HepG2 (cell line): ENCODE measurements around the gene DPM1. TPM values are rescaled to one million over a fixed set of nuclear protein-coding genes. Genes with fewer than 3 reads are reported as not detected.

Experiments
- ATAC-seq: fragments of 200-7000 bp; cut with Tn5 transposase; 3 replicates; pipeline ENCODE4 v1.9.1; 2020; ENCODE audit warnings: mild to moderate bottlenecking, moderate library complexity
- BruUV-seq: library from RNA; stranded (reverse); fragments of 400-500 nt; replicated peaks from 2 replicates; lab custom pipeline; 2021; lab: Mats Ljungman, UMichigan
- CTCF ChIA-PET: fragments of 300-600 bp; formaldehyde crosslinking; extraction: SDS; loops from one replicate; lab custom pipeline; 2021; ENCODE audit warnings: low total read pairs, inconsistent platforms, low intra/inter-chr PET ratio; lab: Yijun Ruan, JAX
- POLR2A ChIA-PET: fragments of 350-600 bp; sonication (Branson Sonifier 250); formaldehyde crosslinking; loops from one replicate; lab custom pipeline; 2020; ENCODE audit warnings: antibody characterized with exemption, inconsistent platforms; lab: Yijun Ruan, JAX
- DNase-seq: peaks from one replicate; pipeline ENCODE4 v3.0.0-alpha.2; 2015; ENCODE audit warnings: low spot score
- FAIRE-seq: peaks from 3 replicates; lab custom pipeline; 2011; peaks lifted over from hg19 to GRCh38; lab: Jason Lieb, UNC
- H2AFZ ChIP-seq: one replicate; pipeline ENCODE4 v1.6.1; 2011; ENCODE audit warnings: low read length, inconsistent platforms
- H3K27ac ChIP-seq: fragments of 300-600 bp; 3 replicates; pipeline ENCODE4 v1.8.0; 2011; ENCODE audit warnings: mixed run types, mild to moderate bottlenecking, mixed read lengths, low read length, inconsistent platforms; ENCODE audit not compliant: insufficient read depth; ENCODE audit errors: extremely low read length
- H3K27me3 ChIP-seq, 2 experiments: fragments of 200-600 bp in 1 of 2; 2 replicates in 1 of 2; 3 replicates in 1 of 2; pipeline versions ENCODE4 v1.6.0 to v1.8.0; 2011; ENCODE audit warnings: low read length in 2 of 2, mild to moderate bottlenecking in 2 of 2, moderate library complexity in 2 of 2, inconsistent platforms in 1 of 2; ENCODE audit not compliant: insufficient read depth in 2 of 2, control insufficient read depth in 1 of 2
- H3K36me3 ChIP-seq, 2 experiments: fragments of 200-600 bp in 1 of 2; replicated peaks in 1 of 2; 2 replicates in 1 of 2; 3 replicates in 1 of 2; pipeline versions ENCODE4 v1.5.1 to v1.8.0; 2011; ENCODE audit warnings: low read length in 2 of 2, inconsistent platforms in 1 of 2; ENCODE audit not compliant: insufficient read depth in 2 of 2, control insufficient read depth in 1 of 2
- H3K4me1 ChIP-seq: 2 replicates; pipeline ENCODE4 v1.5.1; 2012; ENCODE audit warnings: low read length, inconsistent platforms; ENCODE audit not compliant: insufficient read depth
- H3K4me2 ChIP-seq: 2 replicates; pipeline ENCODE4 v1.6.0; 2011; ENCODE audit warnings: low read depth, low read length, inconsistent platforms
- H3K4me3 ChIP-seq, 3 experiments: fragments of 200-600 bp in 1 of 3; sonication (generic), shearing (Covaris generic) in 1 of 3; replicated peaks in 1 of 3; 2 replicates each; pipeline ENCODE4 v1.5.1; 2011 to 2016; ENCODE audit warnings: low read length in 3 of 3, inconsistent platforms in 2 of 3, low read depth in 2 of 3, mild to moderate bottlenecking in 2 of 3, control low read depth in 1 of 3, mixed read lengths in 1 of 3; ENCODE audit not compliant: insufficient read depth in 1 of 3
- H3K79me2 ChIP-seq: one replicate; pipeline ENCODE4 v1.6.1; 2011; ENCODE audit warnings: low read length, inconsistent platforms; ENCODE audit not compliant: insufficient read depth
- H3K9ac ChIP-seq: 2 replicates; pipeline ENCODE4 v1.6.0; 2011; ENCODE audit warnings: mild to moderate bottlenecking, low read depth, low read length, inconsistent platforms; ENCODE audit not compliant: insufficient read depth
- H3K9me3 ChIP-seq: 2 replicates; pipeline ENCODE4 v1.5.1; 2012; ENCODE audit warnings: mild to moderate bottlenecking, low read length
- H4K20me1 ChIP-seq: 2 replicates; pipeline ENCODE4 v1.6.0; 2011; ENCODE audit warnings: inconsistent platforms, mild to moderate bottlenecking, low read length, moderate library complexity; ENCODE audit not compliant: insufficient read depth
- CBX2 ChIP-seq, 2 experiments: fragments of 200-600 bp in 1 of 2; sonication (generic); formaldehyde crosslinking in 1 of 2; IDR thresholded peaks; 2 replicates each; pipeline versions ENCODE4 v1.7.0 to v1.8.1; 2018 to 2022; ENCODE audit warnings: low read depth in 2 of 2, low read length in 1 of 2, mild to moderate bottlenecking in 1 of 2, missing genetic modification reagents in 1 of 2
- FOXP4 ChIP-seq: sonication (generic); formaldehyde crosslinking; IDR thresholded peaks from 2 replicates; pipeline ENCODE4 v1.4.0; 2020; ENCODE audit warnings: missing genetic modification reagents
- HDAC6 ChIP-seq: fragments of 200-600 bp; sonication (generic); IDR thresholded peaks from 2 replicates; pipeline ENCODE4 v1.7.0; 2017; ENCODE audit warnings: mild to moderate bottlenecking, antibody characterized with exemption, low read length, low read depth
- NFYB ChIP-seq: sonication (generic); formaldehyde crosslinking; IDR thresholded peaks from 2 replicates; pipeline ENCODE4 v1.4.0; 2020; ENCODE audit warnings: missing genetic modification reagents
- RNF2 ChIP-seq: fragments of 450-650 bp; conservative IDR thresholded peaks from 2 replicates; pipeline ENCODE4 v1.6.1; 2016; ENCODE audit warnings: low read depth
- XRCC5 ChIP-seq: fragments of 200-400 bp; formaldehyde crosslinking; optimal IDR thresholded peaks from 2 replicates; pipeline ENCODE3; 2017; ENCODE audit warnings: mild to moderate bottlenecking, low read length
- ZSCAN12 ChIP-seq: sonication (generic); formaldehyde crosslinking; IDR thresholded peaks from 2 replicates; pipeline ENCODE4 v1.9.0; 2021; ENCODE audit warnings: mild to moderate bottlenecking, missing genetic modification reagents
- WGBS: methylation state at CpG from one replicate; pipeline ENCODE4 v1.1.6; 2017; ENCODE audit warnings: low lambda C conversion rate; 5-methylcytosine and 5-hydroxymethylcytosine counted together
- in situ Hi-C: cut with HindIII; loops from 2 replicates; pipeline ENCODE4 v1.10.0; 2017; ENCODE audit warnings: low pct_unique_long_range_greater_than_20kb; ENCODE audit not compliant: extremely low pct_ligation_motif_present
- intact Hi-C: fragments of 100-400 bp; cut with micrococcal nuclease; formaldehyde crosslinking; loops from one replicate; pipeline ENCODE4 v1.10.0; 2022; ENCODE audit not compliant: unreplicated experiment
- polyA plus RNA-seq, 8 experiments: library from polyadenylated mRNA; depleted of rRNA in 3 of 8; stranded (reverse) in 7 of 8; unstranded in 1 of 8; fragments of >200 nt; fragmentation: Illumina TruSeq in 4 of 8; extraction: Trizol in 4 of 8; gene quantifications; 2 replicates each; pipeline versions ENCODE4 v1.2.1 to v1.2.3, GENCODE V29; 2011 to 2016; ENCODE audit warnings: low read depth in 4 of 8, missing spikeins in 1 of 8, mixed read lengths in 1 of 8; ENCODE audit not compliant: insufficient read depth in 1 of 8
- total RNA-seq, 5 experiments: library from RNA; depleted of rRNA; stranded (reverse); fragments of >200 nt; fragmentation: Illumina TruSeq; extraction: Trizol; gene quantifications; 2 replicates each; pipeline ENCODE4 v1.2.3, GENCODE V29; 2016; ENCODE audit warnings: low read depth in 1 of 5
- TF ChIP-seq, protein P1 (sequence below), 2 experiments: sonication (generic) in 1 of 2; formaldehyde crosslinking in 1 of 2; IDR thresholded peaks; 2 replicates each; pipeline versions ENCODE4 v1.4.0 to v1.6.1; 2018 to 2020; ENCODE audit warnings: missing genetic modification reagents in 2 of 2, borderline replicate concordance in 1 of 2, low read depth in 1 of 2, mild to moderate bottlenecking in 1 of 2, missing biosample characterization in 1 of 2
- TF ChIP-seq, protein P2 (sequence below): sonication (generic); formaldehyde crosslinking; IDR thresholded peaks from 2 replicates; pipeline ENCODE4 v1.8.0; 2022; ENCODE audit warnings: mild to moderate bottlenecking, missing genetic modification reagents, borderline replicate concordance

DPM1 gene
- total and polyA plus RNA-seq, 2 of the 13 experiments (the other 11 are each of a cell fraction or from before 2014, with no cell fraction given): 83.2 to 161 TPM

GRCh38 chr20:50992733-50993457, 34.6 kb upstream of the DPM1 start (continued):
- no peak for TF ChIP-seq FOXP4 (CRISPR knock-in tag)
- TF ChIP-seq NFYB: peak; percentile 84
- peak; percentile 78 for TF ChIP-seq XRCC5
- TF ChIP-seq RNF2: 0 out of 2 replicates have a peak, but pooled peaks have one; percentile 32
- TF ChIP-seq, all 625 proteins: peak for 53

GRCh38 chr20:50992336-50992732, 34.0 kb upstream of the DPM1 start:
- H3K36me3 ChIP-seq: no peaks in the 10 kb centered on the region
- CTCF ChIA-PET: interaction anchor here (1.5 kb wide), 1 partner anchor 315 kb away, joined by 11 read pairs; no protein-coding TSS in a partner anchor
- no peak for DNase-seq
- no peak overlapping the region for H3K9ac ChIP-seq
- FAIRE-seq: no peak
- H3K4me2 ChIP-seq: peak overlapping the region; percentile 47
- H3K9me3 ChIP-seq: no peaks in the 10 kb centered on the region
- in situ Hi-C loops: loop anchor here (25.0 kb wide), 2 partner anchors 595 to 1095 kb away; no protein-coding TSS in a partner anchor
- peak; percentile 9; the same call in 1 of the 3 replicates for ATAC-seq
- H3K4me1 ChIP-seq: peaks cover 14% of the 10 kb centered on the region; the same call in 1 of the 2 replicates
- POLR2A ChIA-PET: interaction anchor here (0.6 to 1.5 kb wide), 3 partner anchors 61 to 334 kb away, joined by 3 to 5 read pairs (median 4); partner anchors contain the start of gene ADNP
- 16% methylated on average over 4 of the region's 4 CpGs for WGBS
- no peak overlapping the region for H3K27ac ChIP-seq
- H3K79me2 ChIP-seq: no peaks in the 10 kb centered on the region
- H4K20me1 ChIP-seq: peaks cover 4% of the 10 kb centered on the region; the same call in 1 of the 2 replicates
- TF ChIP-seq, protein P1, sequence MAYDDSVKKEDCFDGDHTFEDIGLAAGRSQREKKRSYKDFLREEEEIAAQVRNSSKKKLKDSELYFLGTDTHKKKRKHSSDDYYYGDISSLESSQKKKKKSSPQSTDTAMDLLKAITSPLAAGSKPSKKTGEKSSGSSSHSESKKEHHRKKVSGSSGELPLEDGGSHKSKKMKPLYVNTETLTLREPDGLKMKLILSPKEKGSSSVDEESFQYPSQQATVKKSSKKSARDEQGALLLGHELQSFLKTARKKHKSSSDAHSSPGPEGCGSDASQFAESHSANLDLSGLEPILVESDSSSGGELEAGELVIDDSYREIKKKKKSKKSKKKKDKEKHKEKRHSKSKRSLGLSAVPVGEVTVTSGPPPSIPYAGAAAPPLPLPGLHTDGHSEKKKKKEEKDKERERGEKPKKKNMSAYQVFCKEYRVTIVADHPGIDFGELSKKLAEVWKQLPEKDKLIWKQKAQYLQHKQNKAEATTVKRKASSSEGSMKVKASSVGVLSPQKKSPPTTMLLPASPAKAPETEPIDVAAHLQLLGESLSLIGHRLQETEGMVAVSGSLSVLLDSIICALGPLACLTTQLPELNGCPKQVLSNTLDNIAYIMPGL (CRISPR knock-in tag; IDR thresholded peaks at IDR 0.05; ENCODE audit: borderline replicate concordance in 1 of 2, low read depth in 1 of 2): no peak
- TF ChIP-seq HDAC6 (no peak), ZSCAN12 (CRISPR knock-in tag) (no peak), CBX2 (IDR thresholded peaks at IDR 0.05; ENCODE audit: low read depth, low read length) (no peak), CBX2 (CRISPR knock-in tag; IDR thresholded peaks at IDR 0.05; ENCODE audit: low read depth) (0 out of 2 replicates have a peak, but pooled peaks have one; percentile 29)
- TF ChIP-seq, protein P2, sequence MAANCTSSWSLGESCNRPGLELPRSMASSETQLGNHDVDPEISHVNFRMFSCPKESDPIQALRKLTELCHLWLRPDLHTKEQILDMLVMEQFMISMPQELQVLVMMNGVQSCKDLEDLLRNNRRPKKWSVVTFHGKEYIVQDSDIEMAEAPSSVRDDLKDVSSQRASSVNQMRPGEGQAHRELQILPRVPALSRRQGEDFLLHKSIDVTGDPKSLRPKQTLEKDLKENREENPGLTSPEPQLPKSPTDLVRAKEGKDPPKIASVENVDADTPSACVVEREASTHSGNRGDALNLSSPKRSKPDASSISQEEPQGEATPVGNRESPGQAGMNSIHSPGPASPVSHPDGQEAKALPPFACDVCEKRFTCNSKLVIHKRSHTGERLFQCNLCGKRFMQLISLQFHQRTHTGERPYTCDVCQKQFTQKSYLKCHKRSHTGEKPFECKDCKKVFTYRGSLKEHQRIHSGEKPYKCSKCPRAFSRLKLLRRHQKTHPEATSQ (CRISPR knock-in tag): no peak
- TF ChIP-seq, all 625 proteins: peak for 1
- Histone ChIP-seq H2AFZ (no peak overlapping the region), H3K27me3 (peaks cover 0 to 20% of the 10 kb centered on the region in 2 experiments; a peak in 4 of 5 replicates), H3K4me3 (peak overlapping the region in 1 of 3 experiments; percentile 14; a peak in 1 of 6 replicates)
- intact Hi-C loops: no loop called here
- BruUV-seq: no TSS peak
